GM18867 (cell line): ENCODE results near the gene EPS15.

Source experiments
- ATAC-seq: cut with Tn5 transposase; IDR thresholded peaks from one replicate; pipeline ENCODE4 v1.9.1; 2021; ENCODE audit warnings: mild to moderate bottlenecking, moderate library complexity; ENCODE audit not compliant: unreplicated experiment

Gene EPS15

DNA sequence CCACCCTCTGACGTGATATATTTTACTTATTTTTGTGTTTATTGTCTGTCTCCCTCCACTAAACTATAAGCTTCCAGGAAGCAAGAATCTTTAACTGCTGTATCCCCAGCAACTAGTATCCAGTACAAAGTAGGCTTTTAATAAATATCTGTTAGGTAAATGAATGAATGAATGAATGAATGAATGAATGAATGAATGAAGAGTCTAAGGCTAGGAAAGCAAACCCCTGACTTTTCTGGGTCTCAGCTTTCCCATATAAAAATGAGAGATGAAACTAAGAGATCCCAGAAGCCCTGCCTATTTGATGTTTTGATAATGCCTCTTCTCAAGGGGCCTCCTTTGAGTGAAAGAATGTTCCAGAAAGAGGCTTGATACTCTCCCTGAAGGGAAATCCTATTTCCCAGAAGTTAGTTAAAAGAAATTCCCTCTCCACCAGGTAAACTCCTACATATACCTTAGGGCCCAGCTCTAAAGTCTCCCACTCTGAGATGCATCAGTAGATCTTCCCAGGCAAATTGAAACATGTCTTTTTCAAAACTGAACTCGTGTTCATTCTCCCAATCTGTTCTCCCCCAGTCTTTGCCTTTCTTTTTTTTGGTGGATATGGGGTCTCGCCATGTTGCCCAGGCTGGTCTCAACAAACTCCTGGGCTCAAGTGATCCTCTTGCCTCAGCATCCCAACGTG, 196.5 kb downstream of the EPS15 start:
- no peak for ATAC-seq

DNA sequence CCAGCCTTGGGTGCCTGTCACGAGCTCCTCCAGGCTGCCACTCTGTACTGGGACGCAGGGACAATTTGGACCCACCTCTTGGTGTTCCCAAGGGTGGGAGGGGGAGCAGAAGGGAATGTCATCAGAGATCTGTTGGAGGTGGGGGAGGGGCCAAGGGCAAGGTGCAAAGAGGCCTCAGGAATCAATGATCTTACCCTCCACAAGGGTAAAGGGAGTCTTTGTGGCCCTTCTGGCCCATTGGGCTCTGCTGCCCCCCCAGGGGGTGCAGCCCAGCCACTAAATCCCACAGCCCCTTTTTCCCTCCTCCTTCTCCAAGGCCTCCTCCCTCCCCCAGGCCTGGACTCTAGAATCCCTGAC, 197.2 kb downstream of the EPS15 start:
- ATAC-seq: no peak

DNA sequence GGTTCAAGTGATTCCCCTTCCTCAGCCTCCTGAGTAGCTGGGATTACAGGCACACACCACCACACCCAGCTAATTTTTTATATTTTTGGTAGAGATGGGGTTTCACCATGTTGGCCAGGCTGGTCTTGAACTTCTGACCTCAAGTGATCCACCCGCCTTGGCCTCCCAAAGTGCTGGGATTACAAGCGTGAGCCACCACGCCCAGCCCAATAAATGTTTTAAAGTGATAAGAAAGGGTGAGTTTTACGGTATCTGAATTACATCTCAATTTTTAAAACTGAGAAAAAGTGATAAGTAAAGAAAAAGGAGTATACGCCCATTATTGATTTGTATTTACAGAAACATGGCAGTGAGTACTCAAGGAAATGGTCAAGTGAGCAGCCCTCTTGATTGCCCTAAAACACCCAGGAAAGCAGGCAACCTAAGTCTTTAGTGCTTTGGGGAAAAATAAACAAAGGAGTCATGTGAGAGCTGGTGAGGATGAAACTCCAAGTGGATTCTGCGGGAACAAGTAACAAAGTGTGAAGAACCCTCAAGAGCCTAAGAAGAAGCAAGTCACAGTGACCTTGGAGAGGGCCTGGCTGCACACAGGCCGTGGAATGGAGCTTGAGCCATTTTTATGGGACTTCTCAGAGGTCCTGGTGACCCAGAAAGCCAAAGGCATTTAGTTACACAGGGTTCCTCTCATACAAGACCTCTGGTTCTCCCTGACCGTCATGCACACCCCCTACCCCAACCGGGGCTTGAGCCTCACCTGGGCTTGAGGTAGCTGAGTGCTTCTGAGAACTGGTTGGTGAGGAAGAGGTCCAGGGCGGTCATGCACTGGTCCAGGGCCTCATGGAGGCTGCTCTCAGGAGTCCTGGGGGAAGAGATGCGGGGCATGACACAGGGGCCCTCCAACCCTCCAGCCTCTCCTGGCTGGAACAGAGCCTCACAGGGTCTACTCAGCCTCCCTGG, 197.8 kb downstream of the EPS15 start:
- ATAC-seq: no peak

DNA sequence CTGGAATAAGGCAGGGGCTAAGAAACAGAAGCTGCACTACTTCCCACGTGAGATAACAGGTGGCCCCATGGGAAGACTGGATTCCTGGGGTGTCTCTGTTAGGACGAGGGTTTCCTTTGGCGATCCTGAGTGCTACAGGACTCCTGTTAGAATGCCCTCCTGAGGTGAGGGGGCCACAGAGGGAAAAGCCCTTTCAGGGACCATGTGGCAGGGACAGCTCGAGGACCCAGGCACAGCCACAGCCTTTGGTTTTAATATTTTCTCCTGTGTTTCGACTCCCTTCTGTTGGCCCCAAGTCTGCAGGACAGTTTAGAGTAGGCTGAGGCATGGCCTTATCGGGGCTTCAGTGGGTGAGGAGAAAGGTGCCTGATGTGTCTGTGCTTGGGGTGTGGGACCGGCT, 201.3 kb downstream of the EPS15 start:
- ATAC-seq: no peak

DNA sequence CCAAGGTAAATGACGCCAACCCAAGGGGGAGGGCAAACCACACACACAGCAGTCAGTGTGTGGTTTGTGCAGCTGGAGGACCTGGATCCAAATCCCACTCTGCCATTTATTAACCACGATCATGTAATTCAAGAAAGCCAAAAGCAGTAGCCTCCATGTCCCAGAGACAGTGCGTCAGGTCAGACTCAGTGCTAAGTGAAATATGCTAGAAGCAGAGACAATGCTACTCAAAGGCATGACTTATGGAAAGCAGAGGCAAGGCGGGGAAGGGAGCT, 202.3 kb downstream of the EPS15 start:
- no peak for ATAC-seq

DNA sequence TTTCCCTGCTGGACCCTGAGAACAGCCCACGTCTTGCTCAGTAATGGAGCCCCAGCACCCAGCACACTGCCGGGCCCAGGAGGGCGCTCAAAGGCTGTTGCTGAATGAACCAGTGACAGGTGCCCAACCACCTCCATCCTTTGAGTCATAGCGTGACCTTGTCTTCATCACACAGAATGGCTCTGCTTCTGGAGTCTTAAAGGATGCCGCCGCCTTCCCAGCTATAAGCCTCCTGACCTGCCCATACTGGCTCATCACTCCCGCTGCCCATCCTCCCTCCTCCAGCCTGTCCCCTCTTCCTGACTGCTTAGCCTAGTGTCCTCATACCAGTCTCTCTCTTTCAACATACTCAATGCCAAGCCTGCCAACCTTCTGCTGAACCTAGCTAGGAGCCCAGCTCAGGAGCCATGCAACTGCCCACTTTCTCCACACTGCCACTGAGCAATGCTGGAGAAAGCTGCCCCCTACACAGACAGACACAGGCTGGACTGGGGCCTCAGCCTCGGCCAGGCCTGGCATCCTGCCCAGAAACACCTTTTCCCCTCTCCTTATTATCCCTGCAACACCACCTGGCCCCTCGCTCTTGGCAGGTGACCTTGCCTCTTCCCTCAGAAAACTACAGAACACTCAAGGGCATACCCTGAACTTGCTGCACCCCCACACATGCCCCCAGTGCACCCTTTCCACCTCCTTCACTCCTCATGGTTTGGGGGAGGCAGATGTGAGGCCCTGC, 202.8 kb downstream of the EPS15 start:
- no peak for ATAC-seq

DNA sequence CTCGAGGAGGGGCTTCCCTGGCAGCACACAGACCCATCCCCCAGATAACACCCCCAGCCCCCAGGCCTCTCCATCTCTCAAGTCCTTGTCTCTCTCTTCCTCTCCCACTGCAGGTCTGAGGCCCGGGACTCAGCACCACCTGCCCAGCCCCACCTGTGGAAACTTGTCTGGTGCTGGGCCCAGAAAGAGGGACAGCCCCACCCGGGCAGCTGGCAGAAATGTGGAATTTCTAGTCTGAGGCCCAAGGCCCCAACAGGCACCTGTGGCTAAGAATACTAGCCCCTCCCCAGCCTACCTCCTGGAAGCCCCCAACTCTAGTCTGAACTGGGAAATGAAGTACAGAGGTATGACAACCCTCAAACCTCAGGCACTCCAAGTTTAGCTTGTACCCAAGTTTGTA, 204.1 kb downstream of the EPS15 start:
- no peak for ATAC-seq

DNA sequence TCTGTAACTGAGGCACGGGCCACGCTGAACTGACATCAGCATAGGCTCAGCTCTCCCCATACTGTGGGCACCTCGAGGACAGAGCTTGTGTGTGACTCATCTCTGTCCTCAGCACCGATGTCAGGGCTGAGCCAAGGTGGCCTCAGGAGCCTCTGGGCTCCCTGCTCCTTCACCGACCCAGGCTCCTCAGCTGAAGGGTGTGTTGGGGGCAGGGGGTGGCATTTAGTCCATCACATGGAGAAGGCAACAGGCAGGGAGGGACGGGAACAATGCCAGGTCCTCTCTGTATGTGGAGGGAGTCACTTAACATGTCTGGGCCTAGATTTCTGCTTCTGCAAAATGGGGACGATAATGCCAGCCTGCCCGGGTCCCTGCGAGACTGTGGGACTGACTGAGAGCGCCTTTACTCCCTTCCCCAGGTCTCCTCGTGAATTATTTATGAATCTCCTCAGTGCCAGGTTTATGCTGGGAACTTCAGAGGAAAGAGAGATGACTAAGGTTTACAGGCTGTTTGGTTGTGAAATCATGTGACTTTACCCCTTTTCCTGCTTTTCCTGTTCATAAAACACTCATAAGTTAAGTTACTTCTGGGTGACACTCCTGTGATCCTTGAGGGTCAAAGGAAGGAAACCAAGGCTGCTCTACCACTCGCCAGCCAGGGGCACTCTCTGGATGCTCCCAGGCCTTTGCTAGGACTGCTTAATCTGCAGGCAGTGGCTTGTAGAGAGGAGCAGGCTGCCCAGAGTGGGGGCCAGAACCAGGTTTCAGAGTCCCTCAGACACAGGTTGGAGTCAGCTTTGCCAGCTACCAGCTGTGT, 204.9 kb downstream of the EPS15 start:
- ATAC-seq: no peak

DNA sequence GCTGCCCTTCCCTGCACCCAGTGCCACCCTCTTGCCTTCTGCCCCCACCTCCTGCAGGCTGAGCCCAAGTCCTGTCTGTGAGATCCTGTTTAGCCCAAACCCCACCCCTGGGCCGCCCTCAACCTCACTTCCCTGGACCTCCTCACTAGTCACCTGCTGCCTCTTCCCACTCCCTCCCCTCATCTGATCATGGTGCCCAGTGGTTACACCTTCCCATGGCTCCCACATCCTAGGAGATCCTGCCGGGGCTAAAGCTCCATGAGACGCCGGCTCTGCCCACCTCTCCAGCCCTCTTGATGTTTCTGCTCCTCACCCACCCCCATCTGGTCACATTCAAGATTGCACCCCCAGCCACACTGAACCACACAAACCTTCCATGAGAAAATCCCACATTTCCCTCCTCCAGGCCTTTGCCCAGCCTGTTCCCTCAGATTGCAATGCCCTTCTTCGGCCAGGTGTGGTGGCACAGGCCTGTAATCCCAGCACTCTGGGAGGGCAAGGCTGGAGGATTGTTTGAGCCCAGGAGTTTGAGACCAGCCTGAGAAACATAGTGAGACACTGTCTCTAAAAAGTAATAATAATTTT, 205.7 kb downstream of the EPS15 start:
- ATAC-seq: no peak

DNA sequence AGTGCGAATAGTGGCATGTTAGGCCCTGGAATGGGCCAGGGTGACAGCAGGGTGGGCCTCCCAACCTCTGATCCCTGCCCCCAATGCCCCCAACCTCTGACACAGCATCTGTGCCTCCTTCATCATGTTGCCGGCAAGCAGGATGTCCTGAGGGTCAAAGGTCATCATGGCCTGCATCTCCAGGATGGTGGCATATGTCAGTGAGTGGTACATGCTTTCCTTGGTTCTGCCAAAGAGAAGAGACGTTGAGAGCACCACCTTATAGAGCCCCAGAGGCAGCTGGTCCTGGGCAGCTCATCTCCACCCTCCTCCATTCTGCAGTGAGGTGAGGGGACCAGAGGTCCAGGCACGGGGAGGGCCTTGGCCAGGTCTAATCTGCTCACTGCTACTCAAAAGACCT, 206.3 kb downstream of the EPS15 start:
- ATAC-seq: no peak

DNA sequence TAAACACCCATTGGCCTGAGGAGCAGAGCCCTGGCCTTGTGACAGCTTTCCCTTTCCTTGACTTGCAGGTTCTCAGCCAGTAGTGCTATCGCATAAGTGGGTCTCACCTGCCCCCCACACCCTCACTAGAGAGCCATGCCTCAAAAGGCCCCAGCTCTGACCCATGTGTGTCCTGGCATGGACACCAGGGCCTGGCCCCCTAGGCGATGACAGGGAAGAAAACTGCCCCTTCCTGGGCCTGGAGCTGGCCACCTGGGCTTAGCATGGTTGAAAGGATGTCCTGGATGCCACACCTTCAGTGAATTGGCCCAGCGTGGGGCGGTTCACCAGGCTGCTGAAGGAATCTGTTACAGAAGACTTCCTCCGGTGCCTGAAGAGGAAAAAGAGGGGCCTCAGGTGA, 207.2 kb downstream of the EPS15 start:
- no peak for ATAC-seq

DNA sequence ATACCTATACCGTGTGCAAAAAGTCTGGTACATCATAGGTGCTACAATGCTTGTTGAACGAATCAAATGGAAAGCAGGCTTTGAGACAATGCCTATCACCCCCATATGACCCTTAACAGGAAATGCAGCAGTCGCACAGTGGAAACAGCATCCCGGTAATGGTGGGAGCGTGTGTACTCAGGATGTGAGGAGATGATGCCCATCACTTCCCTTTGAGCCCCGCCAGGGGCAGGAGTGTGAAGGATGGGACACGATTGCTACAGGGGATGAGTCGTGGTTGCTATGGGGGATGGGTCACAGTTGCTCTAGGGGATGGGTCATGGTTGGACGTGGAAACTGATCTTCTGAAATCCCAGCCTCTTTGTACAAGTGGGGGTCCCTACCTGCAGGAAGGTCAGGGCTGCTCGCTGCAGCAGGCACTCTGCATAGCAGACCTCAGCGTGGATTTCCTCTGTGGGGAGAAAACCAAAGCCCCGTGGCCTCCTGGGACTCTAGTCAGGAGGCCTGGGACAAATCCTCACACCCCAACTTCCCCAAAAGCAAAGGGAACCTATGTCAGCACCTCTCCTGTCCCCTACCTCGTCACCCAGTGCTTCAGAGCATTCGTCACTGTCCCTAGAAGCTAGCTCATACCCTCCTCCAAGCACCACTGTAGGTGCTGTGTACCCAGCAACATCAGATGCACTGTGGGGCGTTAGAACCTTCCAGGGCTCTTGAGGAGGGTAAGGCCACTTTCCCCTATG, 208.0 kb downstream of the EPS15 start:
- no peak for ATAC-seq

DNA sequence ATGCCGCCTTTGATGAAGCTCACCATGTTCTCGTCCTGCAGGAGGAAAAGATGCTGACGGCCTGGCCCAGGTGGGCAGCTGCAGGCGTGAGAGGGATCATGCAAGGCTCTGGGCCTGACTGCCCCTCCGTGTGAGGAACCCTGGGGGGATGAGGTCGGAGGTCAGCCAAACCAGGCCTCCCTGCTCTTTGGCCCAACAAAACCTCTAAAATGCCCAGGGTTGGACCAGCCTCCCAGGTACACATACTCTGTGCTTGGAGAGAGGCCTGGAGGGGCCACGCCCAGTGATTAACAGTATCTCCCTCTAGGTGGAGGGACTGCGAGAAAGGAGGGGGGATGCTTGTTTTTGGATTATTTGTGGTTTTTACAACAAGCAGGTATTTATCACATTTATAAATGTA, 209.8 kb downstream of the EPS15 start:
- no peak for ATAC-seq

DNA sequence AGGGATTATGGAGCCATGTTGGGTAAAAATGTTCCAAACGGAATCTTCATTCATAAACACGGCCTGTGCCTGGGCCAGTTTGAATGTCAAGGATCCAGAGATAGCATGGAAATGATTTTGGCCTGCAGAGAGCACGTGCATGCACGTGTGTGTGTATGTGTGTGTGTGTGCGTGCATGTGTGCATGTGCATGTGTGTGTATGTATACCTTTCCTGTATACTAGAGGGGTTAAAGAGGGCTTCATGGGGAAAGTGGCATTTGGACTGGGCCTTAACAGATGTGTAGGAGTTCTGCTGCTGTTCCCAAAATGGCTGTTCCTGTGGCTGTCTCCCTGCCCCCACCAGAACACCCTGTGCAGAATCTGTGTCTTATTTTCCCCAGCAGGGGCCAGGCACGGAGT, 210.4 kb downstream of the EPS15 start:
- ATAC-seq: no peak

DNA sequence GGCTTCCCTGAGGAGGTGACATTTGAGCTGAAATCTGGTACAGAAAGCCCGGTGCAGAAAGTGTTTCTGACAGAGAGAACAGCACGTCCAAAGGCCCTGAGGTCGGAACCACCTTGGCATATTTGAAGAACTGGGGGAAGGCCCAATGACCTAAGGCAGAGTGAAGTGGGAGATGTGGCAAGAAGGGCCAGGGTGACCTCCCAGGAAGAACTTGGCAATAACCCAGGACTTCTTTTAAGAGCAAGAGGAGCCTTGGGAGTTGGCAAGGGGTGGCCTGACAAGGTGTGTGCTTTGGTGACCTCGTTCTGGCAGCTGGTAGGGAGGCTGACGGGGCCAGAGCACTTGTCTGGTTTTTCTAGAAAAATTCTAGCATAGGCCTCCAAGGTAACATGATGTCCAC, 212.1 kb downstream of the EPS15 start:
- ATAC-seq: no peak

DNA sequence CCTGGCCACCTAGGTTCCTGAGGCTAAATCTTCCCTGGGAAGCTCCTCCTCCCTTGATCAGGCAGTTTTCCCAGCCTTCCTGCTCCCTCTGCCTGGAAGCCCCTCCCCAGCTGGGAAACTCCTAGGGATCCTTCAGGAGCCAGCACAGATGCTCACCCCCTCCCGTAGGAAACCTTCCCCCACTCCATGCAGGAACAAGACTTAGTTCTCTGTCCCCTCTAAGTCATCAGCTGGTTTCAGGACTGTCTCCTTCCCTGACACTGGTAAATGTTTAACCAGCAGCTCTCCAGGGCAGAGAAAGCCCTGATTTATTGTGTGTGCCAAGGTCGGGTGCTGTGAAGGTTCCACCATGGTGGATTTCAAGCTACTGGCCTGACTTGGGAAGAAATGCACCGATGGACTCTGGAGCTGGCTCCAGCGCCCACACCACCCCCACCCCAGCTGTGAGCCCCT, 213.7 kb downstream of the EPS15 start:
- ATAC-seq: no peak

DNA sequence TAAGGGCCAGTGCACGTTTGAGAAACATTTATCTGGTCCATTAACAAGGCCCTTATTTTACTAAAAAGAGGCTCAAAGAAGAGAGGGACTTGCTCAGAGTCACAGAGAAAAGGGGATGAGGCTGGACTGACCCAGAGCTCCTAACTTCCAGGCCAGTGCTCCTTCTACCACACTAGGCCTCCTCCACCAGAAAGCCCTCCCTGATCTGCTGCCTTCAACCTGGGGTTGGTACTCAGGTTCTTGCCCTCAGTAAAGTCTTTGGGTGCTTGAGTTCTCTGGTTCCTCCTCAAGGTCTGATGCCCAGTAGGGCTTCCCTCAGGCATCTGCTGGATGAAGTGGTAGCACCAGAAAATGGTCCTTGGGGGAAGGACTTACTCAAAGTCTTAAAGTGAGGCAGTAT, 214.7 kb downstream of the EPS15 start:
- ATAC-seq: no peak
